Measurements from ENCODE around the gene NUAK2.

NUAK2 gene

DNA sequence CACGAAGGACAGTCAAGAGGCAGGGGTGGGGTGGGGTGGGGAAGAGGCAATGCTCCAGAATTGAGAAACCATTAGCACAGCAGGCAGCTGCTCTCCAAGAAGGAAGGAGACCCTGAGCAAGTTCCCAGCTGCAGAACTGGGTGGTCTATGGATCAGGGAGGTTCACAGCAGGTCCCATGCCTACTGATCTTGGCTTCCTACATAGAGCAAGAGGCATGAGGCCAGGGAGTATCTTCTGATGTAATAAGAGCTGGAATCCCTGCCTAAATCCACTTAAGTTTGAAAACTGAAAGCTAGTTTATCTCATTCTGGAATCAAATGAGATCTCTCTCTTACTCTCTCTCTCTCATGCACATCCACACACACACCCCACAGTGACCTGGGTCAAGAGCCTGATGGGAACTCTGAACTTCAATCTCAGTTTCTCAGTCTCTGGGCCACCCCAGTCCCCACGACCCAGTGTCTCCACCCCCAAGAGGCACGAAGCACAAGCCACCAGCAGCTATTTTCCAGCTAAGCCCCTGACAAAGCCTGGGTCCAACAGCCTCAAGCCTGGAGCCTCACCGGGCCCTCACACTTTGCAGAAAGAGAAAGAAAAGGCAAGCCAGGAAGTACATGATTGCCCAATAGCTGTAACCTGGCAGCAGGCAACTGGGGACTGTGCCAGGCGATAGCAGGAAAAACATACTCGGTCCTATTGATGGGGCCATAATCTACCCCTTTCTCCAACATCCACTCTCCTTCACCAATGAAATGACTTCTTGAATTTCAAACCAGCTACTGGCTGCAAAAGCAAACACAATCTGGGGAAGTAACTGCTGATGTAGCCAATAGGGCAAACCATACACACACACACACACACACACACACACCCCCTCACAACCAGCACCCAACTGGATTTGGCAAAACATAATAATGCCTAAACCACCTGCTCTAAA is 2.2 kb downstream of the NUAK2 start:
- DNase-seq (ENCODE audit: low spot score): peak; percentile 60
- FAIRE-seq: peak; percentile 5

DNA sequence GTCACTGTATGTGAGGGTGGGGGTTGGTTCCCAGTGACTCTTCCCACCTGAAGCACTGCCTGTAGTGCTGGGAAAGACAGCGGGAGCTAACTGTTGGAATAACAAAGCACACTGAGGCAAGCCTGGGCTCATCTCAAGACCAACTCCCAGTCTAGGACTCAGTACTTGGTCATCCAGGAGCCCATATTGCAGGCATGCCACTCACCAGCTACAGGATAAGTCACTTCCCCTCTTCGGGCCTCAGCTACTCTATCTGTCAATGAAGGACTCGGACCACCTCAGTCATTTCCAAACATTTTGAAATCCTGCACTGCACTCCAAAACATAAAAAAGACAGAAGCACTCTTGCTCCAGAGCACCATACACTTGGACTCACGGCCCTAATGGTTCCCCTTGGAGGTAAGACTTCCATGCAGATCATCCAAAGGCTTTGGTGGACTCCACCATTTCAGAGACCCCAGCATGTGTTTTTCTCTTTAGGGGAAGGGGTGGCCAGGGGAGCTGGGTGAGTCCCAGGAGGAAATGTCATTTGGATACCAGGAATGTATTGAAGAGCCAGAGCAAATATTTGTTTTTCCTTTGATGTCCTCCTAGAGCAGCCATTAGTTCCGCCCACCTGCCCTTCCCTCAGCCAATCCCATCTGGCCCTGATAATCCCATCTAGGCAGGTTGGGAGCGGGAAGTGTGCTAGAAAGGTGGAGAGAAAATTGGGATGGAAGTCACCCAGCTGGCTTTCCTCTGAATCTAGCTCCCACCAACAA is 3.1 kb downstream of the NUAK2 start:
- no peak for FAIRE-seq
- DNase-seq (ENCODE audit: low spot score): no peak

- DNase-seq (ENCODE audit: low spot score) (peak; percentile 71), FAIRE-seq (peak; percentile 57)
Observed at GRCh38 chr1:205317311-205317917, 4.1 kb downstream of the NUAK2 start.

- DNase-seq (ENCODE audit: low spot score) (peak; percentile 30), FAIRE-seq (no peak)
Observed at GRCh38 chr1:205316161-205316566, 5.4 kb downstream of the NUAK2 start.

GRCh38 chr1:205315008-205315618 is 6.4 kb downstream of the NUAK2 start:
- DNase-seq (ENCODE audit: low spot score): no peak

DNA sequence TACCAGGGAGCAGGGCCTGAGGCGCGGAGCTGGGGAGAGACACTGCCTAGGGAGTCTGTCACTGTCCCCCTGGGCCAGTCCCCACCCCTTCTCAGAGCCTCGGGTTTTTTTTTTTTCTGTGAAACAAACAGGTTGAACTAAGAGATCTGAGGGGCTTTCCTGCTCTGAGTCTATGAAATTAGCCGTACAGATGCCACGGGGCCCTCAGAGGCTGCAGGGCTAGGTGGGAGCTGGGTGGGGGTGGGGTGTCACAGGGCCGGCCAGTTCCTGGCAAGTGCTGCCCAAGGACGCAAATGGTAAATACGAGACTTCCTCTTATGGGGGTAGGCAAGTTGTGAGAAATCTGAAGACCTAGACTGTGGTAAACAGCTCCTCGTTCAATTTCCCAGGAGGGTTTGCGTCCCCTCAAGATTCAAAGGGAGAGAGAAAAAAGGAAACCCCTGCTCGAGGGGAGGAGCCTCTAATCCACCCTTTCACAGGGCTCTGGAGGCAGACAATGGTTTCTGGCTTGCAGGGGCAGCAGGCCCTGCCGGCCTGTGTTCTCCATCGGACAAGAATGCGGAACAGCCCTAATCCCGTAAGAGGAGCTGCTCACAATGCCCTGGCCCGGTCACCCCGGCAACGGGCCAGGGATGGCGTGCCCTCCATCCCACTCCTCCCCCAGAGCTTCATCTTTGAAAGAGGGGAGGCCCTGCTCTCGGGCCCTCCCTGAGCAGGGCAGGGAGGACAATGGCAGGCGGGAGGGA is 7.8 kb downstream of the NUAK2 start:
- DNase-seq (ENCODE audit: low spot score) (no peak), FAIRE-seq (no peak)

More at GRCh38 chr1:205315008-205315618, 6.4 kb downstream of the NUAK2 start:
- no peak for FAIRE-seq

GRCh38 chr1:205312866-205313562 is 8.5 kb downstream of the NUAK2 start:
- DNase-seq (ENCODE audit: low spot score) (no peak), FAIRE-seq (no peak)

GRCh38 chr1:205310976-205311704 is 10.4 kb downstream of the NUAK2 start:
- DNase-seq (ENCODE audit: low spot score) (no peak), FAIRE-seq (no peak)

- FAIRE-seq (no peak), DNase-seq (ENCODE audit: low spot score) (no peak)
Observed at GRCh38 chr1:205309741-205310140, 11.8 kb downstream of the NUAK2 start.

GRCh38 chr1:205306929-205307566 is 14.5 kb downstream of the NUAK2 start:
- DNase-seq (ENCODE audit: low spot score): no peak
- no peak for FAIRE-seq

- FAIRE-seq (no peak), DNase-seq (ENCODE audit: low spot score) (no peak)
Observed at GRCh38 chr1:205304695-205305070, 16.9 kb downstream of the NUAK2 start.

DNA sequence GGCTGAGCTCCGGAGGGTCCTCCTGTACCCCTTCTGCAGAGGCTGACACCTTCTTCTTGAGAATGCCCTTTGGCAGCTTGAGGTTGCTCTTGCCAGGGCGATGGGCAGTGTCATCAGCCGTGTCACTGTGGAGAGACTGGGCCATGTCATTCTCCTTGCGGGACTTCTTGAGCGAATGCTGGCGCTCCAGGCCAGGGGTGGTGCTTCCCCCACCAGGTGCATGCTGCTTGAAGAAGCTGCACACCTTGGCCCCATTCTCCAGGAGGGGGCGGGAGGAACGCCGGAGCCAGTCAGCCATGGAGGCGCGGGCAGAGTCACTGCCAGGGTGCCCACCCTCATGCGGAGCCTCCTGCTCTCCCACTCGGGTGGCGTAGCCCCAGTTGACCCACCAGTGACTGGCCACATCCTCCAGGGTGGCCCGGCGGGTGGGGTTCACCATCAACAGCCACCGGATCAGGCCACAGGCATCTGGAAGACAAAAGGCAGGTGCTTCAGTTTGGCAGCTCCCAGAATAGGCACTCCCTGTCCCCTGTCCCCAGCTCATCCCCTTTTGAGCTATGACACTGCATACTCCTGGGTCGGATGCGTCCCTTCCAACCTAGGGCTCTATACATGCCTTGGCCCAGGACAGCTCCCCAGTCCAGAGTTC is 17.4 kb downstream of the NUAK2 start:
- no peak for FAIRE-seq
- no peak for DNase-seq (ENCODE audit: low spot score)

DNA sequence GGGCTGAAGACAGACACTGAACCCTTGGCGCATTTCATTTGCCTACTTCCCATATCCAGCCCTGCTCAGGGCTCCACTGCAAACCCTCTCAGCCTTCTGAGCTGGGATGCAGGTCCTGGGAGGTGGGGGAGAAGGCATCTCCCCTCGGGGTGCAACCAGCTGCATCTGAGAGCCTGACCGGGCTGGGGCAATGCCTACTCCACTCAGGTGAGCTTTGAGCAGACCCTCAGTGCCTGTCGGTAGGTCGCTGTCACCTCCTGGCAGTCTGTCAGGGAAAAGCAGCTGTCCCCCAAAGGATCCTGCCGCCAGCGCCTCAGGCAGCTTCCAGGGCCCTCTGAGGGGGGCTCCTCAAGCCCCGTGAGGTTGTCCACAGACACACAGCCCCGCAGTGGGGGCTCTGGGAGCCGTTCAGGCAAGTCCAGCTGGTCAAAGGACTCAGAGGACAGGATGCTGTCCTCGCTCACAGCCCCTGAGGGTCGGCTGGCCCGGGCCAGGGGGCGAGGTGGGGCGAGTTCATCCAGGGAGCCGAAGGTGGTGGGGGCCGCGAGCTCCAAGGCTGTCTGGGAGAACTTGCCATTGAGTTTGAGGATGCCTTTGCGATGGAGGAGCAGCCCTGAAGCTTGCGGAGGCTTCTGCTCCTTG is 18.2 kb downstream of the NUAK2 start:
- DNase-seq (ENCODE audit: low spot score): no peak
- FAIRE-seq: no peak

DNA sequence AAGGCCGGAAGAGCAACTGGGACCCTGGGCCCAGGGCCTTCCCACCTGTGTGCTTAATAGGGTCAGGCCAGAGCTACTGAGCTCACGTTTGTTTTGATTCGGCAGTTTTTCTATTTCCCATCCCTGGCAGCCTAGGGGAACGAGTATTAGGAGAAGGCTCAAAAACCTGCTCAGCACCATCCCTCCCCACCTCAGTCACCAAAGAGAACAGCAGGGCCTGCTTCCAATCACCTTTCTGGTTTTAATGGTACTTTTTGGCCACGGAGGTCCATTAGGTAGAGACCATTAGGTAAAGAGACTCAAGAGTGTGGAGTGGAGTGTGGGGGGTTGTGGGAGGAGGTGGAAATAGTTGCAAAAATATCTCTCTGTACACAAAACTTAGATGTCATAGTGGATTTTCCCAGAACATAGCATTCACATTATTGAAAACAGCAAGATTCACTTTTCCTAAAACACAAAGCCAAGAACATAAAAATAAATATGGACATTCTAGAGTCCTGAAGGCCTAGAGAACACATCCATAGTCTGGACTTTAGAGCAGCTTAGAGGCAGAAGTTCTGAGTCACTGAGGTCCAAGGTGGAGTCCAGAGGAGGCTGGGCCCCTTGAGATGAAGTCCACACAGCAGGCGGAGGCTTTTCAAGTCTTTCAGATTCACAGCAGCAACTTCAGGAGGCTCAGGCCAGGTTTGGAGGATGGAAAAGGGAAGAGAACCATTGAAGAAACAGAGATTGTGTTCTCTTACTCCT is 19.5 kb downstream of the NUAK2 start:
- FAIRE-seq (no peak), DNase-seq (ENCODE audit: low spot score) (peak; percentile 60)

- DNase-seq (ENCODE audit: low spot score): peak; percentile 97
- peak; percentile 83 for FAIRE-seq
Observed at GRCh38 chr1:205301205-205301821, 20.2 kb downstream of the NUAK2 start.

GRCh38 chr1:205300149-205300548 is 21.4 kb downstream of the NUAK2 start:
- DNase-seq (ENCODE audit: low spot score): no peak
- no peak for FAIRE-seq
